Gastroesophageal sphincter (tissue), 3 donors: ENCODE results near the gene R3HDML.

ENCODE experiments used
- CTCF ChIP-seq, 4 experiments: fragments of 200-600 bp in 2 of 4; fragments of 450-650 bp in 2 of 4; sonication (generic) in 1 of 4; IDR thresholded peaks; one replicate each; pipeline ENCODE4 v1.5.1; 2017 to 2019; ENCODE audit warnings: antibody characterized with exemption in 4 of 4, mild to moderate bottlenecking in 2 of 4, moderate library complexity in 2 of 4
- POLR2A ChIP-seq, 2 donors: fragments of 450-650 bp; IDR thresholded peaks; one replicate each; pipeline ENCODE4 v1.6.1; 2017; ENCODE audit warnings: antibody characterized with exemption in 2 of 2, mild to moderate bottlenecking in 2 of 2, moderate library complexity in 1 of 2

- TF ChIP-seq CTCF (IDR thresholded peaks at IDR 0.05) (no peak), POLR2A (IDR thresholded peaks at IDR 0.05) (no peak)
Observed at GRCh38 chr20:44302736-44303135, 34.1 kb upstream of the R3HDML start.
